H9 (cell line): Measurements from ENCODE around the gene RAG1. TPM values are rescaled to one million over a fixed set of nuclear protein-coding genes. Genes with fewer than 3 reads are reported as not detected.

ENCODE experiments used
- DNase-seq: peaks from one replicate; pipeline ENCODE4 v3.0.0-alpha.2; 2017
- H2AFZ ChIP-seq: one replicate; pipeline ENCODE4 v1.6.1; 2013; ENCODE audit warnings: mild to moderate bottlenecking, low read length, control low read depth, moderate library complexity
- H2AK5ac ChIP-seq: 2 replicates; pipeline ENCODE4 v1.6.1; 2013; ENCODE audit warnings: low read length, control low read depth, mixed read lengths; ENCODE audit not compliant: insufficient read length
- H2BK120ac ChIP-seq: one replicate; pipeline ENCODE4 v1.6.1; 2013; ENCODE audit warnings: low read depth, mild to moderate bottlenecking, low read length, control low read depth, inconsistent platforms; ENCODE audit not compliant: poor library complexity, severe bottlenecking
- H2BK12ac ChIP-seq: 2 replicates; pipeline ENCODE4 v1.6.1; 2013; ENCODE audit warnings: low read length, control low read depth, mixed read lengths, low read depth; ENCODE audit not compliant: insufficient read length
- H2BK15ac ChIP-seq: 2 replicates; pipeline ENCODE4 v1.6.1; 2013; ENCODE audit warnings: low read depth, low read length, control low read depth
- H2BK20ac ChIP-seq: one replicate; pipeline ENCODE4 v1.6.1; 2013; ENCODE audit warnings: low read depth, mild to moderate bottlenecking, low read length, control low read depth, inconsistent platforms; ENCODE audit not compliant: poor library complexity, severe bottlenecking
- H2BK5ac ChIP-seq: 2 replicates; pipeline ENCODE4 v1.6.1; 2013; ENCODE audit warnings: low read length, control low read depth, mixed read lengths; ENCODE audit not compliant: insufficient read length
- H3K14ac ChIP-seq: 2 replicates; pipeline ENCODE4 v1.6.1; 2013; ENCODE audit warnings: low read length, control low read depth; ENCODE audit not compliant: insufficient read depth
- H3K18ac ChIP-seq: 2 replicates; pipeline ENCODE4 v1.6.1; 2013; ENCODE audit warnings: low read depth, mild to moderate bottlenecking, mixed read lengths, low read length, control low read depth; ENCODE audit not compliant: insufficient read length
- H3K23ac ChIP-seq: 2 replicates; pipeline ENCODE4 v1.6.1; 2013; ENCODE audit warnings: low read length, control low read depth, mixed read lengths, low read depth; ENCODE audit not compliant: insufficient read length
- H3K23me2 ChIP-seq: 2 replicates; pipeline ENCODE4 v1.6.1; 2013; ENCODE audit warnings: low read depth, mild to moderate bottlenecking, mixed read lengths, low read length, control low read depth; ENCODE audit not compliant: insufficient read length, poor library complexity, severe bottlenecking
- H3K27ac ChIP-seq: 2 replicates; pipeline ENCODE4 v1.5.1; 2013; ENCODE audit warnings: low read length, control low read depth, mixed read lengths, low read depth; ENCODE audit not compliant: insufficient read length
- H3K27me3 ChIP-seq: 2 replicates; pipeline ENCODE4 v1.6.1; 2013; ENCODE audit warnings: low read length, control low read depth, inconsistent platforms; ENCODE audit not compliant: insufficient read depth
- H3K4ac ChIP-seq: 2 replicates; pipeline ENCODE4 v1.6.1; 2013; ENCODE audit warnings: low read depth, mild to moderate bottlenecking, control low read depth, inconsistent platforms, low read length, moderate library complexity
- H3K4me1 ChIP-seq: 2 replicates; pipeline ENCODE4 v1.6.1; 2013; ENCODE audit warnings: low read length, control low read depth, inconsistent platforms; ENCODE audit not compliant: insufficient read depth
- H3K4me2 ChIP-seq: 2 replicates; pipeline ENCODE4 v1.6.1; 2013; ENCODE audit warnings: low read length, control low read depth, mixed read lengths; ENCODE audit not compliant: insufficient read length, insufficient read depth
- H3K56ac ChIP-seq: 2 replicates; pipeline ENCODE4 v1.6.1; 2013; ENCODE audit warnings: low read depth, mild to moderate bottlenecking, mixed read lengths, low read length, control low read depth; ENCODE audit not compliant: insufficient read length
- H3K79me1 ChIP-seq: 2 replicates; pipeline ENCODE4 v1.6.1; 2013; ENCODE audit warnings: low read depth, mild to moderate bottlenecking, moderate library complexity, low read length, control low read depth, inconsistent platforms; ENCODE audit not compliant: insufficient read depth, poor library complexity, severe bottlenecking
- H3K79me2 ChIP-seq: 2 replicates; pipeline ENCODE4 v1.6.1; 2013; ENCODE audit warnings: low read length, control low read depth, inconsistent platforms; ENCODE audit not compliant: insufficient read depth
- H3K9ac ChIP-seq: 2 replicates; pipeline ENCODE4 v1.6.1; 2013; ENCODE audit warnings: low read length, control low read depth, mixed read lengths; ENCODE audit not compliant: insufficient read length; ENCODE audit errors: extremely low read depth
- H3K9me3 ChIP-seq: one replicate; pipeline ENCODE4 v1.6.1; 2013; ENCODE audit warnings: low read depth, low read length, inconsistent platforms; ENCODE audit not compliant: control insufficient read depth
- H3T11ph ChIP-seq: one replicate; pipeline ENCODE4 v1.6.1; 2013; ENCODE audit warnings: mild to moderate bottlenecking, low read length, control low read depth, inconsistent platforms
- H4K20me1 ChIP-seq: one replicate; pipeline ENCODE4 v1.6.1; 2013; ENCODE audit not compliant: control insufficient read depth, insufficient read length, insufficient read depth
- H4K5ac ChIP-seq: 2 replicates; pipeline ENCODE4 v1.6.1; 2013; ENCODE audit warnings: low read depth, mild to moderate bottlenecking, mixed read lengths, low read length, control low read depth; ENCODE audit not compliant: insufficient read length
- H4K8ac ChIP-seq: replicated peaks from 2 replicates; pipeline ENCODE4 v1.6.1; 2013; ENCODE audit warnings: low read length, control low read depth, mixed read lengths, low read depth; ENCODE audit not compliant: insufficient read length
- H4K91ac ChIP-seq: 2 replicates; pipeline ENCODE4 v1.6.1; 2013; ENCODE audit warnings: low read depth, mild to moderate bottlenecking, moderate library complexity, mixed read lengths, low read length, control low read depth; ENCODE audit not compliant: insufficient read length
- H3K27ac Mint-ChIP-seq, 3 experiments: 2 replicates in 2 of 3; 3 replicates in 1 of 3; pipeline ENCODE4 v1.8.0; 2020 to 2021; ENCODE audit warnings: mixed read lengths in 3 of 3, mild to moderate bottlenecking in 1 of 3, moderate library complexity in 1 of 3
- H3K27me3 Mint-ChIP-seq: 2 replicates; pipeline ENCODE4 v1.8.0; 2021; ENCODE audit warnings: low read depth, mild to moderate bottlenecking, moderate library complexity, mixed read lengths
- H3K36me3 Mint-ChIP-seq, 3 experiments: 2 replicates in 2 of 3; 3 replicates in 1 of 3; pipeline ENCODE4 v1.8.0; 2020 to 2021; ENCODE audit warnings: low read depth in 3 of 3, mixed read lengths in 3 of 3; ENCODE audit not compliant: insufficient read depth in 1 of 3
- H3K4me1 Mint-ChIP-seq, 2 experiments: 2 replicates each; pipeline ENCODE4 v1.8.0; 2020; ENCODE audit warnings: mixed read lengths in 2 of 2
- H3K4me3 Mint-ChIP-seq, 2 experiments: 2 replicates in 1 of 2; 3 replicates in 1 of 2; pipeline ENCODE4 v1.8.0; 2020 to 2021; ENCODE audit warnings: mild to moderate bottlenecking in 2 of 2, mixed read lengths in 2 of 2, moderate library complexity in 1 of 2
- H3K9me3 Mint-ChIP-seq, 2 experiments: 2 replicates in 1 of 2; 3 replicates in 1 of 2; pipeline ENCODE4 v1.8.0; 2020; ENCODE audit warnings: mild to moderate bottlenecking in 2 of 2, mixed read lengths in 2 of 2, moderate library complexity in 1 of 2
- CTCF ChIP-seq: fragments of 200-600 bp; sonication (generic); conservative IDR thresholded peaks from 3 replicates; pipeline ENCODE4 v1.8.0; 2021; ENCODE audit warnings: antibody characterized with exemption, mild to moderate bottlenecking
- WGBS: extraction: QIAGEN DNeasy Blood & Tissue Kit; methylation state at CpG from one replicate; pipeline ENCODE4 v1.1.7; 2013; ENCODE audit warnings: missing lambda C conversion rate, low lambda C conversion rate, mixed read lengths; ENCODE audit not compliant: insufficient read length; ENCODE audit errors: extremely low coverage; 5-methylcytosine and 5-hydroxymethylcytosine counted together
- total RNA-seq: library from RNA; stranded (reverse); gene quantifications from 2 replicates; pipeline ENCODE4 v1.2.1, GENCODE V29; 2021

RAG1 gene
- total RNA-seq, 1 experiment from 2014 or later: 0.70 TPM

- no peak for TF ChIP-seq CTCF
- no peaks in the 10 kb centered on the region for H3K79me2 ChIP-seq
- H3K9me3 ChIP-seq: no peaks in the 10 kb centered on the region
- H3K14ac ChIP-seq: no peak overlapping the region
- H3K56ac ChIP-seq: no peak overlapping the region
- H3K23ac ChIP-seq: no peak overlapping the region
- no peak overlapping the region for H2BK15ac ChIP-seq
- H3K27ac ChIP-seq: no peak overlapping the region
- Mint-ChIP-seq H3K27me3 (no peaks in the 10 kb centered on the region; the same call in 1 of the 2 replicates), H3K27ac (no peak overlapping the region), H3K4me3 (no peak overlapping the region), H3K36me3 (peaks cover 0 to 1% (median 0%) of the 10 kb centered on the region in 3 experiments; a peak in 1 of 7 replicates), H3K9me3 (no peaks in the 10 kb centered on the region; a peak in 1 of 5 replicates), H3K4me1 (no peaks in the 10 kb centered on the region)
- no peaks in the 10 kb centered on the region for H3K23me2 ChIP-seq
- H4K5ac ChIP-seq: no peak overlapping the region
- no peak overlapping the region for H4K8ac ChIP-seq
- H3K4ac ChIP-seq: no peak overlapping the region
- no peaks in the 10 kb centered on the region for H3K79me1 ChIP-seq
- no peak overlapping the region for H2AK5ac ChIP-seq
- H3K9ac ChIP-seq: no peak overlapping the region
- no peak overlapping the region for H2AFZ ChIP-seq
- H3K4me1 ChIP-seq: no peaks in the 10 kb centered on the region
- no peak overlapping the region for H2BK20ac ChIP-seq
- no CpG with 5 or more reads among the region's 2 CpGs for WGBS
- H3T11ph ChIP-seq: no peak overlapping the region
- no peaks in the 10 kb centered on the region for H4K20me1 ChIP-seq
- H3K18ac ChIP-seq: no peak overlapping the region
- H2BK120ac ChIP-seq: no peak overlapping the region
- no peak overlapping the region for H2BK12ac ChIP-seq
- DNase-seq: no peak
- no peaks in the 10 kb centered on the region for H3K27me3 ChIP-seq
- H2BK5ac ChIP-seq: no peak overlapping the region
- H4K91ac ChIP-seq: no peak overlapping the region
- no peak overlapping the region for H3K4me2 ChIP-seq
These were observed 41.6 kb downstream of the RAG1 start for GRCh38 chr11:36609383-36609782.
